Liver (tissue), 3 donors: ENCODE data around the gene FNDC1.

Experiments used
- FOXA2 ChIP-seq: IDR thresholded peaks from 2 replicates; pipeline ENCODE4 v1.6.1; 2016; ENCODE audit warnings: antibody characterized with exemption
- GABPA ChIP-seq, 2 donors: IDR thresholded peaks in 1 of 2; conservative IDR thresholded peaks in 1 of 2; 2 replicates each; pipeline ENCODE4 v1.6.1; 2016; ENCODE audit warnings: antibody characterized with exemption in 2 of 2, mild to moderate bottlenecking in 1 of 2, moderate library complexity in 1 of 2
- HNF4G ChIP-seq: IDR thresholded peaks from 2 replicates; pipeline ENCODE4 v1.6.1; 2016; ENCODE audit warnings: antibody characterized with exemption
- RAD21 ChIP-seq, 2 donors: IDR thresholded peaks; 2 replicates each; pipeline ENCODE4 v1.6.1; 2016; ENCODE audit warnings: antibody characterized with exemption in 2 of 2, mild to moderate bottlenecking in 2 of 2
- SP1 ChIP-seq: IDR thresholded peaks from 2 replicates; pipeline ENCODE4 v1.6.1; 2018; ENCODE audit warnings: antibody characterized with exemption, mild to moderate bottlenecking
- TAF1 ChIP-seq: conservative IDR thresholded peaks from 2 replicates; pipeline ENCODE4 v1.6.1; 2016; ENCODE audit warnings: antibody characterized with exemption, mild to moderate bottlenecking
- YY1 ChIP-seq: IDR thresholded peaks from 2 replicates; pipeline ENCODE4 v1.6.1; 2016; ENCODE audit warnings: antibody characterized with exemption, mild to moderate bottlenecking
- TF ChIP-seq, protein P1 (sequence below): fragments of 150-350 bp; IDR thresholded peaks from 2 replicates; pipeline ENCODE4 v1.5.1; 2017; ENCODE audit warnings: improper control_type of control experiment, low read depth, low read length; ENCODE audit not compliant: missing input control
- TF ChIP-seq, protein P2 (sequence below): IDR thresholded peaks from 2 replicates; pipeline ENCODE4 v1.6.1; 2016; ENCODE audit warnings: antibody characterized with exemption
- TF ChIP-seq, protein P3 (sequence below): IDR thresholded peaks from 2 replicates; pipeline ENCODE4 v1.6.1; 2016; ENCODE audit warnings: antibody characterized with exemption
- TF ChIP-seq, protein P4 (sequence below): IDR thresholded peaks from 2 replicates; pipeline ENCODE4 v1.6.1; 2016; ENCODE audit warnings: antibody characterized with exemption
- TF ChIP-seq, protein P5 (sequence below): IDR thresholded peaks from 2 replicates; pipeline ENCODE4 v1.6.1; 2016; ENCODE audit warnings: antibody characterized with exemption, mild to moderate bottlenecking
- donor health status: healthy.
- donor health status: healthy.

DNA sequence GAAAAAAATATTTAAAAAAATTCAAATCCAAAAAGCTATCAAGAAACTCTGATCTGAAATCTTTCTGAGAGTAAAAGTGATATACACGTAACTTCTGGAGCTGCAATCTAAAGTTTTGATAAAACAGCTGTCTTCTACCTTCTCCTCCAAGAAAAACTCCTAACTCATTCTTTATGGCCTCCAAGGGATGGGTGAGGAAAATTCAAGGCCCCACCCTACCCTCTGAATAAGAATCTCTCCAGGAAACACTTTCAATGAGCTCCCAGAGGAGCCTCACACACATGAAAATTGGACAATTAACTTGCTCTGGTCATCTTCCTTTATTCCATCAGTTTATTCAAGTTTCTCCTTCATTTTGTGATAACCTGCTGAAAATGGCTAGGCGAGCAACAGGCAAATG is 93.4 kb downstream of the FNDC1 start:
- TF ChIP-seq, protein P1, sequence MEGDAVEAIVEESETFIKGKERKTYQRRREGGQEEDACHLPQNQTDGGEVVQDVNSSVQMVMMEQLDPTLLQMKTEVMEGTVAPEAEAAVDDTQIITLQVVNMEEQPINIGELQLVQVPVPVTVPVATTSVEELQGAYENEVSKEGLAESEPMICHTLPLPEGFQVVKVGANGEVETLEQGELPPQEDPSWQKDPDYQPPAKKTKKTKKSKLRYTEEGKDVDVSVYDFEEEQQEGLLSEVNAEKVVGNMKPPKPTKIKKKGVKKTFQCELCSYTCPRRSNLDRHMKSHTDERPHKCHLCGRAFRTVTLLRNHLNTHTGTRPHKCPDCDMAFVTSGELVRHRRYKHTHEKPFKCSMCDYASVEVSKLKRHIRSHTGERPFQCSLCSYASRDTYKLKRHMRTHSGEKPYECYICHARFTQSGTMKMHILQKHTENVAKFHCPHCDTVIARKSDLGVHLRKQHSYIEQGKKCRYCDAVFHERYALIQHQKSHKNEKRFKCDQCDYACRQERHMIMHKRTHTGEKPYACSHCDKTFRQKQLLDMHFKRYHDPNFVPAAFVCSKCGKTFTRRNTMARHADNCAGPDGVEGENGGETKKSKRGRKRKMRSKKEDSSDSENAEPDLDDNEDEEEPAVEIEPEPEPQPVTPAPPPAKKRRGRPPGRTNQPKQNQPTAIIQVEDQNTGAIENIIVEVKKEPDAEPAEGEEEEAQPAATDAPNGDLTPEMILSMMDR: no peak
- no peak for TF ChIP-seq FOXA2
- TF ChIP-seq, protein P2, sequence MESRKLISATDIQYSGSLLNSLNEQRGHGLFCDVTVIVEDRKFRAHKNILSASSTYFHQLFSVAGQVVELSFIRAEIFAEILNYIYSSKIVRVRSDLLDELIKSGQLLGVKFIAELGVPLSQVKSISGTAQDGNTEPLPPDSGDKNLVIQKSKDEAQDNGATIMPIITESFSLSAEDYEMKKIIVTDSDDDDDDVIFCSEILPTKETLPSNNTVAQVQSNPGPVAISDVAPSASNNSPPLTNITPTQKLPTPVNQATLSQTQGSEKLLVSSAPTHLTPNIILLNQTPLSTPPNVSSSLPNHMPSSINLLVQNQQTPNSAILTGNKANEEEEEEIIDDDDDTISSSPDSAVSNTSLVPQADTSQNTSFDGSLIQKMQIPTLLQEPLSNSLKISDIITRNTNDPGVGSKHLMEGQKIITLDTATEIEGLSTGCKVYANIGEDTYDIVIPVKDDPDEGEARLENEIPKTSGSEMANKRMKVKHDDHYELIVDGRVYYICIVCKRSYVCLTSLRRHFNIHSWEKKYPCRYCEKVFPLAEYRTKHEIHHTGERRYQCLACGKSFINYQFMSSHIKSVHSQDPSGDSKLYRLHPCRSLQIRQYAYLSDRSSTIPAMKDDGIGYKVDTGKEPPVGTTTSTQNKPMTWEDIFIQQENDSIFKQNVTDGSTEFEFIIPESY: no peak
- no peak for TF ChIP-seq HNF4G
- no peak for TF ChIP-seq GABPA (IDR thresholded peaks at IDR 0.05 in 1 of 2, conservative IDR thresholded peaks at IDR 0.05 in 1 of 2)
- no peak for TF ChIP-seq YY1
- TF ChIP-seq TAF1: no peak
- no peak for TF ChIP-seq SP1
- TF ChIP-seq, protein P3, sequence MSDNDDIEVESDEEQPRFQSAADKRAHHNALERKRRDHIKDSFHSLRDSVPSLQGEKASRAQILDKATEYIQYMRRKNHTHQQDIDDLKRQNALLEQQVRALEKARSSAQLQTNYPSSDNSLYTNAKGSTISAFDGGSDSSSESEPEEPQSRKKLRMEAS: no peak
- TF ChIP-seq, protein P4, sequence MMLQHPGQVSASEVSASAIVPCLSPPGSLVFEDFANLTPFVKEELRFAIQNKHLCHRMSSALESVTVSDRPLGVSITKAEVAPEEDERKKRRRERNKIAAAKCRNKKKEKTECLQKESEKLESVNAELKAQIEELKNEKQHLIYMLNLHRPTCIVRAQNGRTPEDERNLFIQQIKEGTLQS: no peak
- TF ChIP-seq, protein P5, sequence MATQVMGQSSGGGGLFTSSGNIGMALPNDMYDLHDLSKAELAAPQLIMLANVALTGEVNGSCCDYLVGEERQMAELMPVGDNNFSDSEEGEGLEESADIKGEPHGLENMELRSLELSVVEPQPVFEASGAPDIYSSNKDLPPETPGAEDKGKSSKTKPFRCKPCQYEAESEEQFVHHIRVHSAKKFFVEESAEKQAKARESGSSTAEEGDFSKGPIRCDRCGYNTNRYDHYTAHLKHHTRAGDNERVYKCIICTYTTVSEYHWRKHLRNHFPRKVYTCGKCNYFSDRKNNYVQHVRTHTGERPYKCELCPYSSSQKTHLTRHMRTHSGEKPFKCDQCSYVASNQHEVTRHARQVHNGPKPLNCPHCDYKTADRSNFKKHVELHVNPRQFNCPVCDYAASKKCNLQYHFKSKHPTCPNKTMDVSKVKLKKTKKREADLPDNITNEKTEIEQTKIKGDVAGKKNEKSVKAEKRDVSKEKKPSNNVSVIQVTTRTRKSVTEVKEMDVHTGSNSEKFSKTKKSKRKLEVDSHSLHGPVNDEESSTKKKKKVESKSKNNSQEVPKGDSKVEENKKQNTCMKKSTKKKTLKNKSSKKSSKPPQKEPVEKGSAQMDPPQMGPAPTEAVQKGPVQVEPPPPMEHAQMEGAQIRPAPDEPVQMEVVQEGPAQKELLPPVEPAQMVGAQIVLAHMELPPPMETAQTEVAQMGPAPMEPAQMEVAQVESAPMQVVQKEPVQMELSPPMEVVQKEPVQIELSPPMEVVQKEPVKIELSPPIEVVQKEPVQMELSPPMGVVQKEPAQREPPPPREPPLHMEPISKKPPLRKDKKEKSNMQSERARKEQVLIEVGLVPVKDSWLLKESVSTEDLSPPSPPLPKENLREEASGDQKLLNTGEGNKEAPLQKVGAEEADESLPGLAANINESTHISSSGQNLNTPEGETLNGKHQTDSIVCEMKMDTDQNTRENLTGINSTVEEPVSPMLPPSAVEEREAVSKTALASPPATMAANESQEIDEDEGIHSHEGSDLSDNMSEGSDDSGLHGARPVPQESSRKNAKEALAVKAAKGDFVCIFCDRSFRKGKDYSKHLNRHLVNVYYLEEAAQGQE: no peak
- TF ChIP-seq RAD21 (IDR thresholded peaks at IDR 0.05): no peak
